HEK293 (cell line): ENCODE data around the gene NPTN.
"Not testable (repeated sequence)": the region's sequence is repeated elsewhere in the genome, so short reads cannot be mapped to it uniquely, and the experiment has no call there.

Experiments
- CTCF ChIA-PET: fragments of 350-600 bp; formaldehyde crosslinking; extraction: SDS; loops from one replicate; lab custom pipeline; 2021; ENCODE audit warnings: antibody characterized with exemption; lab: Yijun Ruan, JAX
- POLR2A ChIA-PET: fragments of 300-600 bp; formaldehyde crosslinking; extraction: SDS; loops from one replicate; lab custom pipeline; 2020; ENCODE audit warnings: antibody characterized with exemption, inconsistent platforms; lab: Yijun Ruan, JAX
- H3K27ac ChIP-seq: fragments of 200-500 bp; sonication (Bioruptor generic); 2 replicates; pipeline ENCODE4 v1.5.1; 2014; ENCODE audit warnings: low read depth, low read length, control low read depth, inconsistent platforms; ENCODE audit errors: extremely low read depth
- H3K36me3 ChIP-seq, 2 experiments: fragments of 200-500 bp in 1 of 2; sonication (Bioruptor generic) in 1 of 2; 1 replicate in 1 of 2; 2 replicates in 1 of 2; pipeline ENCODE4 v1.5.1; 2014 to 2017; ENCODE audit warnings: inconsistent platforms in 2 of 2, low read length in 2 of 2; ENCODE audit not compliant: control insufficient read depth in 2 of 2, insufficient read depth in 1 of 2
- H3K4me1 ChIP-seq: fragments of 200-500 bp; sonication (Bioruptor generic); 2 replicates; pipeline ENCODE4 v1.5.1; 2014; ENCODE audit warnings: mild to moderate bottlenecking, low read length, inconsistent platforms; ENCODE audit not compliant: control insufficient read depth, insufficient read depth
- H3K4me3 ChIP-seq: 2 replicates; pipeline ENCODE4 v1.5.1; 2011; ENCODE audit warnings: low read depth, mild to moderate bottlenecking, control low read depth, low read length, moderate library complexity
- H3K9me3 ChIP-seq: fragments of 200-500 bp; sonication (Bioruptor generic); 2 replicates; pipeline ENCODE4 v1.5.1; 2014; ENCODE audit warnings: low read depth, low read length, inconsistent platforms; ENCODE audit not compliant: control insufficient read depth, insufficient read depth
- BCL11A ChIP-seq: fragments of 450-650 bp; formaldehyde crosslinking; IDR thresholded peaks from 2 replicates; pipeline ENCODE4 v1.5.1; 2016; ENCODE audit warnings: low read depth, missing biosample characterization, missing genetic modification characterization
- SCRT1 ChIP-seq: fragments of 450-650 bp; formaldehyde crosslinking; IDR thresholded peaks from 2 replicates; pipeline ENCODE4 v1.5.1; 2016; ENCODE audit warnings: missing biosample characterization, missing genetic modification characterization, borderline replicate concordance
- ZNF140 ChIP-seq: fragments of 450-650 bp; formaldehyde crosslinking; IDR thresholded peaks from 2 replicates; pipeline ENCODE4 v1.5.1; 2016; ENCODE audit warnings: missing biosample characterization, missing genetic modification characterization
- ZNF146 ChIP-seq: fragments of 450-650 bp; formaldehyde crosslinking; IDR thresholded peaks from 2 replicates; pipeline ENCODE4 v1.5.1; 2016; ENCODE audit warnings: missing biosample characterization, missing genetic modification characterization
- ZNF16 ChIP-seq: fragments of 450-650 bp; formaldehyde crosslinking; IDR thresholded peaks from 2 replicates; pipeline ENCODE4 v1.5.1; 2016; ENCODE audit warnings: low read depth, missing biosample characterization, missing genetic modification characterization
- ZNF2 ChIP-seq: fragments of 450-650 bp; formaldehyde crosslinking; IDR thresholded peaks from 2 replicates; pipeline ENCODE4 v1.5.1; 2016; ENCODE audit warnings: missing biosample characterization, missing genetic modification characterization
- ZNF221 ChIP-seq: fragments of 450-650 bp; formaldehyde crosslinking; IDR thresholded peaks from 2 replicates; pipeline ENCODE4 v1.5.1; 2017; ENCODE audit warnings: missing biosample characterization, missing genetic modification characterization, borderline replicate concordance
- ZNF23 ChIP-seq: fragments of 450-650 bp; formaldehyde crosslinking; IDR thresholded peaks from 2 replicates; pipeline ENCODE4 v1.5.1; 2016; ENCODE audit warnings: missing biosample characterization, missing genetic modification characterization, borderline replicate concordance
- ZNF423 ChIP-seq: fragments of 450-650 bp; formaldehyde crosslinking; IDR thresholded peaks from 2 replicates; pipeline ENCODE4 v1.5.1; 2016; ENCODE audit warnings: missing biosample characterization, missing genetic modification characterization
- ZNF433 ChIP-seq: fragments of 450-650 bp; formaldehyde crosslinking; IDR thresholded peaks from 2 replicates; pipeline ENCODE4 v1.5.1; 2016; ENCODE audit warnings: missing biosample characterization, missing genetic modification characterization, low read depth
- ZNF585B ChIP-seq: fragments of 450-650 bp; formaldehyde crosslinking; IDR thresholded peaks from 2 replicates; pipeline ENCODE4 v1.5.1; 2016; ENCODE audit warnings: missing biosample characterization, missing genetic modification characterization
- ZNF610 ChIP-seq: fragments of 450-650 bp; formaldehyde crosslinking; IDR thresholded peaks from 2 replicates; pipeline ENCODE4 v1.5.1; 2016; ENCODE audit warnings: missing biosample characterization, missing genetic modification characterization, borderline replicate concordance
- ZNF623 ChIP-seq: fragments of 450-650 bp; formaldehyde crosslinking; IDR thresholded peaks from 2 replicates; pipeline ENCODE4 v1.5.1; 2016; ENCODE audit warnings: missing biosample characterization, missing genetic modification characterization
- ZNF768 ChIP-seq: fragments of 450-650 bp; formaldehyde crosslinking; IDR thresholded peaks from 2 replicates; pipeline ENCODE4 v1.5.1; 2018; ENCODE audit warnings: missing biosample characterization, mild to moderate bottlenecking, missing genetic modification characterization
- ZNF791 ChIP-seq: fragments of 450-650 bp; formaldehyde crosslinking; IDR thresholded peaks from 2 replicates; pipeline ENCODE4 v1.5.1; 2016; ENCODE audit warnings: missing biosample characterization, missing genetic modification characterization
- ZNF830 ChIP-seq: fragments of 450-650 bp; IDR thresholded peaks from 2 replicates; pipeline ENCODE4 v1.5.0; 2018; ENCODE audit warnings: missing biosample characterization, missing genetic modification characterization, low read depth, mild to moderate bottlenecking, moderate library complexity
- TF ChIP-seq, protein P1 (sequence below): fragments of 450-650 bp; formaldehyde crosslinking; IDR thresholded peaks from 2 replicates; pipeline ENCODE4 v1.5.1; 2016; ENCODE audit warnings: missing biosample characterization, missing genetic modification characterization
- TF ChIP-seq, protein P2 (sequence below): fragments of 450-650 bp; formaldehyde crosslinking; IDR thresholded peaks from 2 replicates; pipeline ENCODE4 v1.5.1; 2017; ENCODE audit warnings: missing biosample characterization, mild to moderate bottlenecking, missing genetic modification characterization, moderate library complexity
- TF ChIP-seq, protein P3 (sequence below): fragments of 450-650 bp; IDR thresholded peaks from 2 replicates; pipeline ENCODE4 v1.5.1; 2018; ENCODE audit warnings: missing biosample characterization, missing genetic modification characterization

The NPTN gene

DNA sequence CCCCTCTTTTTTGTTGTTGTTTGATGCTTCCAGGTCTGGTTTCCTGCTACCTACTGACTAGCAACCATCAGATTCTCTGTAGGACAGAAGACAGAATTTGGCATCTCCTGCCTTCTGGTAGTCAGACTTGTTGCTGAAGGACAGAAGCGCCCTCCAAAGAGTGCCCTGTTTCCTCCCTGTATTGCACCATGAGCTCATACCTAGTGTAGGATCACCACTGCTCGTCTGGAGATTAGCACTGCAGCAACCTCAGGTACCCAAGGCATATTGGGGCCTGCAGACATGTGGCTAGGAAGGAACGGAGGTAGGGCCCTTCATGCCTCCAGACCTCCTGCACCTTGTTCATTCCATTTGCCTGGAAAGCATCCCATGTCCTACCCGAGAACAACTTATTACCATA lies 78.1 kb downstream of the NPTN start (continued):
- TF ChIP-seq, protein P1, sequence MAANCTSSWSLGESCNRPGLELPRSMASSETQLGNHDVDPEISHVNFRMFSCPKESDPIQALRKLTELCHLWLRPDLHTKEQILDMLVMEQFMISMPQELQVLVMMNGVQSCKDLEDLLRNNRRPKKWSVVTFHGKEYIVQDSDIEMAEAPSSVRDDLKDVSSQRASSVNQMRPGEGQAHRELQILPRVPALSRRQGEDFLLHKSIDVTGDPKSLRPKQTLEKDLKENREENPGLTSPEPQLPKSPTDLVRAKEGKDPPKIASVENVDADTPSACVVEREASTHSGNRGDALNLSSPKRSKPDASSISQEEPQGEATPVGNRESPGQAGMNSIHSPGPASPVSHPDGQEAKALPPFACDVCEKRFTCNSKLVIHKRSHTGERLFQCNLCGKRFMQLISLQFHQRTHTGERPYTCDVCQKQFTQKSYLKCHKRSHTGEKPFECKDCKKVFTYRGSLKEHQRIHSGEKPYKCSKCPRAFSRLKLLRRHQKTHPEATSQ (tag by site-specific recombination) = no peak
- no peak for TF ChIP-seq SCRT1

DNA sequence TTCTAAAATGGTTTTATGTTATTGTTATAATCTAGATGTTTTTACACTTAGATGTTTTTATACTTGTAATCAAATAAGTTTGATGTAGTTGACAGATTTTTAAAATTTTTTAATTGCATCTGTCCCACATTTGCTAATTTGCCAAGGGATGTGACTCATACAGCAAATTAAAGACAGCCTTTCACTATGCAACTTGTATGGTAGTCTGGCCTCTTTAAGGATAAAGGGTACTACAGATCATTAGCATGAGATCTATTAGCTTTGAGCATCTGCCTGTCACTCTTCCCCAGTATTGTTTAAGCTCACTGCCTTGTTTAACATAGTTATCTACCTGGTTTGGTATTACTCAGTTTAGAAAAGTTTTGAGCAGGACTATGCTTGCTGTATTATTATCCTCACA lies 83.0 kb downstream of the NPTN start:
- H3K27ac ChIP-seq = no peak overlapping the region
- H3K4me3 ChIP-seq = no peak overlapping the region
- ChIA-PET CTCF (interaction anchor here (0.6 to 1.2 kb wide), 4 partner anchors 10 to 242 kb away, joined by 3 to 5 read pairs (median 3); no protein-coding TSS in a partner anchor), POLR2A (no interaction called here)
- H3K36me3 ChIP-seq = peaks cover 0 to 4% of the 10 kb centered on the region in 2 experiments; a peak in 1 of 3 replicates
- TF ChIP-seq, protein P2, sequence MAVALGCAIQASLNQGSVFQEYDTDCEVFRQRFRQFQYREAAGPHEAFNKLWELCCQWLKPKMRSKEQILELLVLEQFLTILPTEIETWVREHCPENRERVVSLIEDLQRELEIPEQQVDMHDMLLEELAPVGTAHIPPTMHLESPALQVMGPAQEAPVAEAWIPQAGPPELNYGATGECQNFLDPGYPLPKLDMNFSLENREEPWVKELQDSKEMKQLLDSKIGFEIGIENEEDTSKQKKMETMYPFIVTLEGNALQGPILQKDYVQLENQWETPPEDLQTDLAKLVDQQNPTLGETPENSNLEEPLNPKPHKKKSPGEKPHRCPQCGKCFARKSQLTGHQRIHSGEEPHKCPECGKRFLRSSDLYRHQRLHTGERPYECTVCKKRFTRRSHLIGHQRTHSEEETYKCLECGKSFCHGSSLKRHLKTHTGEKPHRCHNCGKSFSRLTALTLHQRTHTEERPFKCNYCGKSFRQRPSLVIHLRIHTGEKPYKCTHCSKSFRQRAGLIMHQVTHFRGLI (tag by site-specific recombination) = no peak
- TF ChIP-seq ZNF140 (no peak), ZNF830 (tag by site-specific recombination) (no peak), ZNF23 (tag by site-specific recombination) (no peak), ZNF16 (no peak), ZNF585B (tag by site-specific recombination) (no peak), ZNF610 (tag by site-specific recombination) (no peak), ZNF221 (tag by site-specific recombination) (no peak), ZNF423 (tag by site-specific recombination) (no peak), ZNF768 (no peak), ZNF146 (no peak), ZNF433 (tag by site-specific recombination) (no peak), ZNF791 (no peak), ZNF623 (tag by site-specific recombination) (no peak), BCL11A (tag by site-specific recombination) (no peak), ZNF2 (tag by site-specific recombination) (no peak)
- TF ChIP-seq, protein P3, sequence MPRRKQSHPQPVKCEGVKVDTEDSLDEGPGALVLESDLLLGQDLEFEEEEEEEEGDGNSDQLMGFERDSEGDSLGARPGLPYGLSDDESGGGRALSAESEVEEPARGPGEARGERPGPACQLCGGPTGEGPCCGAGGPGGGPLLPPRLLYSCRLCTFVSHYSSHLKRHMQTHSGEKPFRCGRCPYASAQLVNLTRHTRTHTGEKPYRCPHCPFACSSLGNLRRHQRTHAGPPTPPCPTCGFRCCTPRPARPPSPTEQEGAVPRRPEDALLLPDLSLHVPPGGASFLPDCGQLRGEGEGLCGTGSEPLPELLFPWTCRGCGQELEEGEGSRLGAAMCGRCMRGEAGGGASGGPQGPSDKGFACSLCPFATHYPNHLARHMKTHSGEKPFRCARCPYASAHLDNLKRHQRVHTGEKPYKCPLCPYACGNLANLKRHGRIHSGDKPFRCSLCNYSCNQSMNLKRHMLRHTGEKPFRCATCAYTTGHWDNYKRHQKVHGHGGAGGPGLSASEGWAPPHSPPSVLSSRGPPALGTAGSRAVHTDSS = no peak
- H3K9me3 ChIP-seq = no peaks in the 10 kb centered on the region
- no peaks in the 10 kb centered on the region for H3K4me1 ChIP-seq

DNA sequence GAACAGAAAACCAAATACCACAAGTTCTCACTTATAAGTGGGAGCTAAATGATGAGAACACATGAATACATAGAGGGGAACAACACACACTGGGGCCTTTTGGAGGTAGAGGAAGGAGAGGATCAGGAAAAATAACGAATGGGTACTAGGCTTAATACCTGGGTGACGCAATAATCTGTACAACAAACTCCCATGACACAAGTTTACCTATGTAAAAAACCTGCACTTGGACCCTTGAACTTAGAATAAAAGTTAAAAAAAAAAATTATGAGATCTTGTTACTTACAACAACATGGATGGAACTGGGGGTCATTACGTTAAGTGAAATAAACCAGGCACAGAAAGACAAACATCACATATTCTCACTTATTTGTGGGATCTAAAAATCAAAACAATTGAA lies 84.3 kb downstream of the NPTN start:
- H3K4me1 ChIP-seq, POLR2A ChIA-PET, H3K4me3 ChIP-seq, H3K9me3 ChIP-seq, H3K27ac ChIP-seq, H3K36me3 ChIP-seq: not testable (repeated sequence)
- CTCF ChIA-PET = interaction anchor here (1.0 to 1.5 kb wide), 2 partner anchors 88 to 151 kb away, joined by 3 to 4 read pairs; no protein-coding TSS in a partner anchor
